MCF 10A (cell line): ENCODE data around the gene ABCF2. TPM values are rescaled to one million over a fixed set of nuclear protein-coding genes. Genes with fewer than 3 reads are reported as not detected.
A peak's percentile ranks its signal among the peaks of the same experiment; 100 is the strongest.

Experiments
- BruUV-seq: library from RNA; stranded (reverse); fragments of 400-500 nt; replicated peaks from 2 replicates; lab custom pipeline; 2021; lab: Mats Ljungman, UMichigan
- CTCF ChIA-PET: fragments of 300-600 bp; sonication (Branson Sonifier 250); formaldehyde crosslinking; extraction: SDS; loops from one replicate; lab custom pipeline; 2021; ENCODE audit warnings: antibody characterized with exemption, inconsistent platforms; lab: Yijun Ruan, JAX
- POLR2A ChIA-PET: fragments of 300-600, 350-650 bp; sonication (Branson Sonifier 250); formaldehyde crosslinking; extraction: SDS; loops from one replicate; lab custom pipeline; 2020; ENCODE audit warnings: antibody characterized with exemption, inconsistent platforms; lab: Yijun Ruan, JAX
- DNase-seq: peaks from one replicate; pipeline ENCODE4 v3.0.0-alpha.2; 2018; ENCODE audit not compliant: unreplicated experiment
- H3K27ac Mint-ChIP-seq: one replicate; pipeline ENCODE4 v1.8.0; 2022; ENCODE audit warnings: mild to moderate bottlenecking, low read depth, mixed read lengths; ENCODE audit not compliant: unreplicated experiment
- H3K27me3 Mint-ChIP-seq: one replicate; pipeline ENCODE4 v1.8.0; 2022; ENCODE audit warnings: mixed read lengths; ENCODE audit not compliant: insufficient read depth, unreplicated experiment
- H3K36me3 Mint-ChIP-seq: one replicate; pipeline ENCODE4 v1.8.0; 2022; ENCODE audit warnings: mild to moderate bottlenecking, moderate library complexity, mixed read lengths; ENCODE audit not compliant: insufficient read depth, unreplicated experiment
- H3K4me1 Mint-ChIP-seq: one replicate; pipeline ENCODE4 v1.8.0; 2022; ENCODE audit warnings: mixed read lengths; ENCODE audit not compliant: insufficient read depth, unreplicated experiment
- H3K4me3 Mint-ChIP-seq: one replicate; pipeline ENCODE4 v1.8.0; 2022; ENCODE audit warnings: mild to moderate bottlenecking, moderate library complexity, mixed read lengths; ENCODE audit not compliant: unreplicated experiment
- H3K9me3 Mint-ChIP-seq: one replicate; pipeline ENCODE4 v1.8.0; 2022; ENCODE audit warnings: mixed read lengths; ENCODE audit not compliant: unreplicated experiment
- CTCF ChIP-seq: fragments of 200-600 bp; IDR thresholded peaks from one replicate; pipeline ENCODE4 v1.8.0; 2022; ENCODE audit warnings: antibody characterized with exemption, mild to moderate bottlenecking; ENCODE audit not compliant: unreplicated experiment
- intact Hi-C: fragments of 100-400 bp; cut with micrococcal nuclease; formaldehyde crosslinking; loops from 2 replicates; pipeline ENCODE4 v1.14.1; 2022
- total RNA-seq: library from RNA; stranded (reverse); gene quantifications from 2 replicates; pipeline ENCODE4 v1.2.3, GENCODE V29; 2022

Gene ABCF2
- total RNA-seq, 1 experiment from 2014 or later, result 72.4 TPM

- Mint-ChIP-seq H3K9me3 (no peaks in the 10 kb centered on the region), H3K4me1 (peaks cover 26% of the 10 kb centered on the region), H3K36me3 (peaks cover 29% of the 10 kb centered on the region), H3K4me3 (peak overlapping the region; percentile 99), H3K27ac (peak overlapping the region; percentile 99), H3K27me3 (no peaks in the 10 kb centered on the region)
- no peak for TF ChIP-seq CTCF
- BruUV-seq, result no TSS peak
- CTCF ChIA-PET, result interaction anchor here (0.6 to 1.4 kb wide), 4 partner anchors 16 to 531 kb away, joined by 3 to 6 read pairs (median 4); no protein-coding TSS in a partner anchor
- intact Hi-C loops, result no loop called here
- DNase-seq, result no peak
- POLR2A ChIA-PET, result interaction anchor here (0.5 to 2.5 kb wide), 5 partner anchors 19 to 1992 kb away, joined by 3 to 19 read pairs (median 5); no protein-coding TSS in a partner anchor
Measured at GRCh38 chr7:151228024-151228866, 1.2 kb upstream of the ABCF2 start.

GRCh38 chr7:151226560-151226874 lies 488 bp downstream of the ABCF2 start:
- CTCF ChIA-PET, result interaction anchor here (1.0 to 1.4 kb wide), 2 partner anchors 18 to 75 kb away, joined by 4 to 5 read pairs; no protein-coding TSS in a partner anchor
- TF ChIP-seq CTCF, result no peak
- peak overlapping the region; percentile 99 for H3K27ac Mint-ChIP-seq
- peaks cover 41% of the 10 kb centered on the region for H3K36me3 Mint-ChIP-seq
- no peaks in the 10 kb centered on the region for H3K27me3 Mint-ChIP-seq
- BruUV-seq, result no TSS peak
- peak overlapping the region; percentile 99 for H3K4me3 Mint-ChIP-seq
- POLR2A ChIA-PET, result interaction anchor here (0.5 to 2.5 kb wide), 19 partner anchors 10 to 142 kb away, joined by 3 to 19 read pairs (median 4); partner anchors contain the start of gene NUB1
- DNase-seq, result no peak
- H3K4me1 Mint-ChIP-seq, result peaks cover 17% of the 10 kb centered on the region
- H3K9me3 Mint-ChIP-seq, result no peaks in the 10 kb centered on the region
- intact Hi-C loops, result no loop called here

- intact Hi-C loops, result no loop called here
- peak overlapping the region; percentile 99 for H3K4me3 Mint-ChIP-seq
- H3K9me3 Mint-ChIP-seq, result no peaks in the 10 kb centered on the region
- ChIA-PET POLR2A (interaction anchor here (0.7 to 2.5 kb wide), 10 partner anchors 11 to 142 kb away, joined by 3 to 19 read pairs (median 4); partner anchors contain the start of gene NUB1), CTCF (interaction anchor here (0.6 to 1.3 kb wide), 4 partner anchors 18 to 134 kb away, joined by 3 to 4 read pairs (median 4); no protein-coding TSS in a partner anchor)
- DNase-seq, result peak; percentile 61
- TF ChIP-seq CTCF, result no peak
- peak overlapping the region; percentile 99 for H3K27ac Mint-ChIP-seq
- peaks cover 46% of the 10 kb centered on the region for H3K36me3 Mint-ChIP-seq
- no TSS peak for BruUV-seq
- no peaks in the 10 kb centered on the region for H3K27me3 Mint-ChIP-seq
- H3K4me1 Mint-ChIP-seq, result peaks cover 16% of the 10 kb centered on the region
Measured at GRCh38 chr7:151225948-151226510, 976 bp downstream of the ABCF2 start.

- intact Hi-C loops, result no loop called here
- POLR2A ChIA-PET, result no interaction called here
- Mint-ChIP-seq H3K27ac (no peak overlapping the region), H3K27me3 (no peaks in the 10 kb centered on the region), H3K4me1 (peaks cover 16% of the 10 kb centered on the region), H3K36me3 (peaks cover 63% of the 10 kb centered on the region), H3K4me3 (no peak overlapping the region), H3K9me3 (no peaks in the 10 kb centered on the region)
- BruUV-seq, result no TSS peak
- no peak for TF ChIP-seq CTCF
- DNase-seq, result no peak
- CTCF ChIA-PET, result no interaction called here
Measured at GRCh38 chr7:151223728-151224127, 3.3 kb downstream of the ABCF2 start.
